Suppressor macrophage treated with lipopolysaccharide for 1 hour (primary cell): ENCODE data around the gene C14orf180.
A peak's percentile ranks its signal among the peaks of the same experiment; 100 is the strongest.
"Not testable (repeated sequence)": the region's sequence is repeated elsewhere in the genome, so short reads cannot be mapped to it uniquely, and the experiment has no call there.

Experiments
- DNase-seq, 3 donors: peaks; one replicate each; pipeline ENCODE4 v3.0.0-alpha.2; 2020 to 2022

The C14orf180 gene

GRCh38 chr14:104562606-104563005 is 17.0 kb upstream of the C14orf180 start:
- no peak for DNase-seq

DNA sequence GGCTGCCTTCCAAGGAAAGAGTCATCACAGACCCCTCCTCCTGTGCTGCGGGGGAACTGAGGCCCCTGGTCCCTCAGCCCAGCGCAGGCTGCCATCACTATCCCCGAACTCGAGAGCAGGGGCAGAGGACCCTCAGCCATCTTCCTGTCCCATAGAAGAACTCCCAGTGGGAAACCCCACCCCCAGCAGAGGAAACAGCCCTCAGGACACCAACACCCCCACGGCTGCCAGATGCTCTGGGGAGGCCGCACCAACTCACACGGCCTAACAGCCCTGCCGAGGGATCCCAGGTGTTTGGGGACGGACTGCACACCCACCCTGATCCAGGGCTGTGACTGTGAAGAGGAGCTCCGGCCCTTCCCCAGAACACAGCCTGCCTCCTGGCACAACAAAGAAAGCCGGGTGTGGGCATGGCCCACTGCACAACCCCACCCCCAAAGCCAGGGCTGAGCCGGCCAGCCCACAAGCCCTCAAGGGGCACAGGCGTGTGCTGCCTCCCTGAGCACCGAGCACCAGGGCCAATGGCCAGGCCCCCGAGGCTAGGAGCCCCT is 16.3 kb upstream of the C14orf180 start:
- DNase-seq: no peak

DNA sequence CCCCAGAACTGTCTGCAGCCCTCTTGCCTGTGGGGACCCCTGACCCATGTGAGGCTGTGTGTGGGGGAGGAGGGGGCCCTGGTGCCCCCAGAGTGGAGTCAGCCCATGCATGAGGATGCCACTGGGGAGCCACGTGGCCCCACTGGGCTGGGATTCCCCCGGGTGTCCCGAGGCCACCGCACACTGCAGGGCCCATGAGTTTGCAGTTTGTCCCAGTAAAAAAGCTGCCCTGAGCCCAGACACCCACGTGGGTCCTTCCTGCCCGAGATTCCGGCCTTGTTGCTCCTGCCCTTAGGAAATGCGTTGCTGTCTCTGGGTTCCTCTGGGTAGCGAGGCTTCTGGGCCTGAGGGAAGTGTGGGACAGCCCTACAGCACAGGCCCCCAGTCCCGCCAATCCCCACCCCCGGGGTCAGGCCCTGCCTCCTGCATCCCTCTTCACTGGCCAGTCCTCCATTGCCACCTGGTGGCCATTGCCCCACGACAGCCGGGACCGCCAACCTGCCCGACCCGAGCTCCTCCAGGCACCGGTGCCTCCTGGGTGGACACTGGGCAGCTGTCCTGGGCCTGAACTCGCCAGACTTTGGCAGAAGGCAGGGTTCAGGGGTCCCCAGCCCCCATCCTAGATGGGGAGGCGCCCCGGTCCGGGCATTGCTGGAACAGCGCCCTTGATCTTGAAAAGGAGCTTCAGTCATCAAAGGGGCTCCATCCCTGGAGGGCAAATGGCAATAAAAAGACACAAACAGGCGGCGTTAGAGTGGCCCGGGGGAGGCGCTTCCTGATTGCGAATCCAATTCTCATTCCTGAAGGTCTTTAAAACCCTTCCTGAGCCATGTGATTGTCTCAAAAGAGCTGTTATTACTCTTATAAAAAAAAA is 15.6 kb upstream of the C14orf180 start:
- DNase-seq: peak; percentile 61 to 81 (median 64)

DNA sequence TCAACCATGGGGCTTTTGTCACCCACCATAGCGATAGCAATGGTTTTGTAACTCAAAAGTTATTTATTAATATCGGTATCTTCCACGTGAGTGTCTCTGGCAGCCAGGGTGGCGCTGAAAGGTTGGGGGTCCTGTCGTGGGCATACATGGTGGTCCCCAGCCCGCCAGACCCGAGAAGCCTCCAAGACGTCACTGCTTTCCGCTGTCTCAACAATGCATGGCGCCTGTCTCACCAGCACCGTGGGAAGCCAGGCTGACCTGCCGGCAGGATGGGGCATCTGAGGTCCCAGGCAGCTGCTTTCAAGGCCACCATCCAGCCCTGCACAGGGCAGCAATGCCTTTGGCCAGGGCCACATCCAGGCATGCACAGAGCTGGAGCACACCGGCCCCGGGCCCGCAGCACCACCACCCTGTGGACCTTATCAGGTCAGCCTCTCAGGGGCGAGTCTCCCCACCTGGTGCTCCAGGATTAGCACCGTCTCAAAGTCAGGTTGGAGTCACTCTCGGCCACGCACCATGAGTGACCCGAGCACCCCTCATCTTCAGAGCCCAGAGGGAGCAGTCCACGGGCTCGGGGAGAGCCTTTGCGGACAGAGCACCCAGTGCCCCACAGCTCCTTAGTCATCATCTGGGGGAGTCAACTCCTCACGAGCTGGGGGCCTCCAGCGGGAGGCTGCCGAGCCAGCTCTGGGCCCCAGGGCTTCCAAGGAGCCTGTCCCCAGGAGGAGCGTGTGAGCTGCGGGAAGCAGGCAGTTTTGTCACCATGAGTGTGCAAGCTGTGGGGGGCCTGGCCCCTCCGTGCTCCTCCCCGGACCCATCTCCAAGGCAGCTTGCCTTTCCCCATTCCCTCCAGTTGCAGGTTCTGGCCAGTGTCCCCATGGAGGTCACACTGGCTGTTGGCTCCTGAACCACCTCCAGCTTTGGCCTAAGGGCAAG is 14.6 kb upstream of the C14orf180 start:
- DNase-seq: no peak

DNA sequence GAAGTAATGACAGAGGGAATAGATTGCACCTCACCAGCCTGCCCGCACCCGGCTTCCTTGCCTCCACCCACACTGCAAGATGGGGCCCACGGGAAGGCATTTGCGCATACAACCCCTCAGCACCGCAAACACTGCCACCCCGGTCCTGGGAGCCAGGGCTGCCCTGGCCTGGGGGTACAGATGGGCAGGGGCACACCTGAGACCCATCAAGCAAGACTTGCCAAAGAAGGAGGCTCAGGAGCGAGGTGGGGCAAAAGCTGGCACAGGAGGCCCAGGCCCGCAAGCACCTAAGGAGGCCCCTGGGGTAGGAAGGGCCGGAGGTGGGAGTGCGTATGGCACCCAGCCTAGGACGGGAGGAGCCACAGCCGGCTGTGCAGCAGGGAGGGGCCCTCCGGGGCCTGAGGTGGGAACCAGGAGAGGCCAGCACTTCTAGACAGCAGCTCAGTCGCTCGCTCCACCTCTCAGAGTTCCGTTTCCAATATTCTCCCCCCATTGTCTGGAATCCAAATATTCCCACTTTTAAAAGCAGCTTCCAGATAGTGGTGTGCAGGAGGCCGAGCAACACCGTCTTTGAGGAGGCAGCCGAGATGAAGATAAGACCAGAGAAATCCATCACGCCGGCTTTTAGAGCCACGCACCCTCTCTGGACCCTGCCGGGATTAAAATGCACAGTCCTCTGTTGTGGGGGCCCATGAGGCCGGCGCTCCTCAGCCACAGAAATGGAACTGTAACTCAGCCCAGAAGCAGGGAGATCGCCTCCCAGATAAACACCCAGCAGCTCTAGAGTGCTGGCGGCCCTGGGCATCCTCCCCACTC is 12.2 kb upstream of the C14orf180 start:
- DNase-seq: no peak

DNA sequence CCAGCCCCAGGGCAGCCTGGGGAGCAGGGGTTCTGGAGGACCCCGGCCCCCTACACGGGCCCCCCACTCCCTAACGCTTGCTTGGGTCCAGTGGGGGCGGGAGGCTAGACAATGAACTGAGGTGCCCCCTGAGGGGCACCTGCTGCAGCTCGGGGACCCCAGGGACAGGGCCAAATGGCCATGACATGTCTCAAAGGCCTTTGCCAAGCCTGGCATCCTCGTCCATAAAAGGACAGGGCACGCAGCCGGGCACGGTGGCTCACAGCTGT is 11.7 kb upstream of the C14orf180 start:
- DNase-seq: no peak

GRCh38 chr14:104568620-104569019 is 10.9 kb upstream of the C14orf180 start:
- DNase-seq: no peak

DNA sequence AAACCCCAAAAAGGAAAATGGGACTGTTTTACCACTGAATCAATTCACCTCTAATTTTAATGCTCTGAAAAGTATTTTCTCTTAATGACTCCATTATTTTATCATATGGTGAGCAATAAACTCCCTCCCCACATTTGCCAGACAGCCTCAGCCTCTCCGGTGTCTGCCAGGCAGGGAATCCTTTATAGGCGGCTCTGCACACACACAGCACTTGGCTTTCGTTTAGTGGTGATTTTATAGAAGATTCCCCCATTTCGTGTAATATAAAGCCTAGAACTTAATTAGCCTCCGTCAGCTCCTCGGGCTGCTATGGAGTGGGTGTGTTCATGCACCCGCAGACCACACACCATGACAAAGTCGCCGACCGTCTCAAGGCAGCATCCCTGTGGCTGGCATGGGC is 10.1 kb upstream of the C14orf180 start:
- DNase-seq: no peak

DNA sequence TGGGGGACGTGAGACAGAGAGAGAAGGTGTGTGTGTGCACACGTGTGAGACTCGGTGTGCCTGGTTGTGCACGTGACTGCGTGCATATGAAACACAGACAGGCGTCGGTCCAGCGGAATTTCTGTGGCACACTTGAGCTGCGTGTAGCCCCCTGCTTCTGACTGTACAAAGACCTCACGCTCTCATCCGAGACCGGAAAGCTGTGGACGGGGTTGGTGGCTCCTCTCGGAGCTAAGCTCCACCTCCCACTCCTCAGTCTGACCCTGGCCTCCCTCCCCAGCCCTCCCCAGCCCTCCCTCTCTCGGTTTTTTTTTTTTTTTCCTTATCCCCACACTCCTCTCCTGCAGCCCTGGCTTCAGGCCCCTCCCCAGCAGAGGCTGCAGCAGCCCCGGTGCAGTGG is 8.3 kb upstream of the C14orf180 start:
- no peak for DNase-seq

DNA sequence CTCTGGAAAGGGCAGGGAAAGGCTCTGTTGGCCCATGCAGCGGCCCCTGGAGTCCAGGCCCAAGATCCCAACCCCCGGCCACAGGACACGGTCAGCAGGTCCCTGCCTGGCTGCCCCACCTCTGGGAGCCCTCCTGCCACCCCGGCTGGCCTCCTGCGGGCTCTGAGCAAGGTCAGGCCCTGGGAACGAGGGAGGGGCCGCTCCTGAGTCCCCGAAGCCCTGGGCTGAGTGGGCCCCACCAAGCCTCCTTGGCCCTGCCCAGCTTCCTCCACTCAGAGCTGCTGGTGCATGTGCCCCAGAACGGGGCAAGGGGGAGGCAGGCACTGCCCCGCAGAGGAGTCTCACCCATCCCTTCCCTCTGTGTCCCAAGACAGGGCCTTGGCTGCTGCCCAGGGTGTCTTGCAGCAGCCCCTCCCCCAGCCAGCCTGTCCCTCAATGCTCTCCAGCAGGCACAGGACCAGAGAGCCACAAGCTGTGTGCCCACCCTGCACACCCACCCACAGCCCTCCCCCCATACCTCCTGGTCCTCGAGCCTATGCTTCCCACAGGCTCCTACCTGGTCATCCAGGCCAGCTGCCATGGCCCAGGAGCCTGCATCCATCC is 7.4 kb upstream of the C14orf180 start:
- no peak for DNase-seq

- DNase-seq: no peak
Observed at GRCh38 chr14:104572668-104573067, 6.9 kb upstream of the C14orf180 start.

DNA sequence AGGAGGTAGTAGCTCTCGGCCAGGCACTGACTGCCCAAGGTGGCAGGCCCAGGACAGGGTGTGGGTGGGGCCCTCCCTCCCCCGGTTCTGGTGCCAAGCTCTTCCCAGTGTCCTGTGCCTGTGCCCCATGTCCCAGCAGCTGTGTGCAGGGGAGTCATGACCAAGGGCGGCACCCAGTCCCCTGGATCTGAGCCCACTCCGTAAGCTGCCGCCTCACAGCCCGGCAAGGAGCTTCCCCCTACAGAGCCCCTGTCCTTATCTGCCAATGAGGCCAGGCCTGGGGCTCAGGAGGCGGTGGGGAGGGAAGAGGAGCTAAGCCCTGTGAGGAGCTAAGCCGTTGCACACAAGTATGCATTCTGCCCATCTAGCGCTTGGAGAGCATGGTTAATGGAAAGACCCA is 5.6 kb upstream of the C14orf180 start:
- DNase-seq: no peak

- no peak for DNase-seq
Observed at GRCh38 chr14:104574536-104574935, 5.0 kb upstream of the C14orf180 start.

DNA sequence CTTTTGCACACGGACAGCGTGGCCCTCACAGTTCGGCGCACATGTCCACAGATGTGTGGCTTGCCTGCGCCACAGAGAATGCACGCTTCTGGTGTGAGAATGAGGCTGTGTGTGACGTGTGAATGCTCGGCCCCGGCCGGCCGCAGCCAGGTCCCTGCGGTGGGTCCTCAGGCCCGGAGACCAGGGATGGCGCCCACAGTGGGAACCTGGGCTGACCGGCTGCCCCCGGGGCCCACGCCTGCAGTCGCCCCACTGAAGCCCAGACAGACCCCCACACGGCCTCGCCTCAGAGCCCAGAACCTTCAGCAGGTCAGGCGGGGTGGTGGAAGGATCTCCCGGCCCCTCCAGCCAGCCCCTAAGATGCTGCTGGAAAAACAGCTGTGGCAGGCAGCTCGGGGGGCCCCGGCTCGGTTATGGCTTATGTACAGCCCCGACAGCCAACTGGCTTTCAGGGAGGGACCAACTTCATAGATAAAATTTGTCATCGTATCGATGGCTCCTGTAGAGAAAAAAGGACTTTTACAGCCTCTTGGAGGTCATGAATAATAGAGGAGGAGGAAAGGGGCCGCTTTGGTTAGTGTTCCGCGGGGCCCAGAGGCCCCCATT is 4.5 kb upstream of the C14orf180 start:
- no peak for DNase-seq

DNA sequence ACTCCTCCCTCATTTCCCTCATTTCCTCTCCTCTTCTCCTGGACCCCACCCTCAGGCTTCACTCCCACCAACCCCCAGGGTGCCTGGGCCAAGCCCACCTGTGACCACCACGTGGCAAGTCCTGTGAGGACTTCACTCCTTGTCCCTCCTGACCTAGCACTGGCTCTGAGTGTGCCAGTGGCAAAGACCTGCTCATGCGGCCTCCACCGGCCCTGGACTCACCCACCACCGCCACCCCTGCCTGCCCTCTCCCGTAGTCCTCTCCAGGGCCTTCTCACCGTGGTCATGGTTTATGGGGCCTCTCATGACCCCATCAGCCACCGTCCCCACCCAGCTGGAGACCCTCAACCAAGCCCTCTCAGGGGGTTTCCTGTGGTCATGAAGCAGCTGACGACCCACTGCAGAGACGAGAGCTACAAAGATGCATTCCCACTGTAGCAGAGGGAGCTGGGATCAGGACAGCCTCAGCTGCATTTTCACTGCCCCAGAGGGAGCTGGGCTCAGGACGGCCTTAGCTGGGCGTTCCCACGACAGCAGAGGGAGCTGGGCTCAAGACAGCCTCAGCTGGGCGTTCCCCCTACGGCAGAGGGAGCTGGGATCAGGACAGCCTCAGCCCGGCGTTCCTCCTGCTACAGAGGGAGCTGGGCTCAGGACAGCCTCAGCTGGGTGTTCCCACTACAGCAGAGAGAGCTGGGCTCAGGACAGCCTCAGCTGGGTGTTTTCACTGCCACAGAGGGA is 3.2 kb upstream of the C14orf180 start:
- DNase-seq: no peak

DNA sequence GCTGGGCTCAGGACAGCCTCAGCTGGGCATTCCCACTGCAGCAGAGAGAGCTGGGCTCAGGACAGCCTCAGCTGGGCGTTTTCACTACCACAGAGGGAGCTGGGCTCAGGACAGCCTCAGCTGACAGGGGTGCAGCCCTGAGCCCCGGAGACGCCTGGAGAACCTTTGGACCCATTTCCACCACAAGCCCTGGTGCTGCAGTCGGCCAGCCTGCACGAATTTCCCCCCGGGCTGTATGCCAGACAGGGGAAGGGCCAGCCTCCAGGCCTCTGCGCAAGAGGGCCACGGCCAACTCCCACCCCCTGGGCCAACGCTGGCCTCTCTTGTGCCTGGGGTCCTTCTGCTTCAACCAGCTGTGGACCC is 2.6 kb upstream of the C14orf180 start:
- DNase-seq: no peak

DNA sequence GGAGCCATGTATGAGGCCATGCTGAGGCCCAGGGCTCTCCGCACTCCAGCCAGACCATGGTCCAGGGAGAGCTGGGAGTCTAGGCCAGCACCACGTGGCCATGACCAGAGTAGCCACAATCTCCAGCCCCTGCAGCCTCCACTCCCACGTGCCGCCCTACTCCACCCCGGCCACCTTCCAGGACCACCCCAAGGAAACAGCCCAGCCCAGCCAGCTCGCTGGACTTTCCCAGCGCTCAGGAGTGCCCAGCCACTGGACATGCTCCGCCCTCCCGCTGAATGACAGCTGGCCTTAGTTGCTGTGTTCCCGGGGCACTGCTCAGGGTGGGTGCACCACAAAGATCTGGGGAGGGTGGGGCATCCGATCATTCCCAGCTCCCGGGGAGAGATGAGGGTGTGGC is 2.1 kb upstream of the C14orf180 start:
- no peak for DNase-seq

GRCh38 chr14:104577847-104578301 is 1.7 kb upstream of the C14orf180 start:
- no peak for DNase-seq

DNA sequence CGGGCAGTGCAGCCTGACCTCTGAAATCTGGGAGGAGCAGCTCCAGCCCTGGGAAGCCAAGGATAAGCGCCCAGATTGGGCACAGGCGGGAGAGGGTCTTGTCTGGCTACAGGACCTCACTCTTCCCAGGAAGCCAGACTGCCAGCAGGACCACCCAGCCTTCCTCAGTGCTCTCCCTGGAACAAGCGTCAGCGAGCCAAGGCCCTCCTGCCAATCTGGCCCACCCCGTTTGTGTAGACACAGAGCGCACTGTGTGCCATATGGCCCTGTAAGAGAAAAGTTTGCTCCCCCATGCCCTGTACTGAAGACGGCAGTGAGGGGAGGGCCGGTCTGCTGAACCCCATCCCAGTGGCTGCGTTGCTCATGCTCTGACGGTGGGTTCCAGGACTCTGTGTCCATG is 1.2 kb upstream of the C14orf180 start:
- no peak for DNase-seq

DNA sequence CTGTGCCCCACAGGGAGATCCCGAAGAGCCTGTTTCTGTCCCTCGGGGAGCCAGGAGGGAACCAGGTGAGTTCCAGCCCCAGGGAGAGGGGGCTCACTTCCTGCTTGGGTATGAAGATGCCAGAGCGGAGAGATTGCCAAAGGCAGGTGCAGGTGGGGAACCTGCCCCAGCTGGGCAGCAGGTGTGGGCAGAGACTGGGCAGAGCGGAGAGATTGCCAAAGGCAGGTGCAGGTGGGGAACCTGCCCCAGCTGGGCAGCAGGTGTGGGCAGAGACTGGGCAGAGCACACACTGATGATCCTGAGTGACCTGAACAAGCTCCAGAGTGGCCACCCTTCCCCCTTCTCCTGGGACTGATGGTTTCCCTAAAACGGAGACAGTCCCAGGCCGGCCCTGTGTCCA is 375 bp downstream of the C14orf180 start:
- DNase-seq: not testable (repeated sequence)

DNA sequence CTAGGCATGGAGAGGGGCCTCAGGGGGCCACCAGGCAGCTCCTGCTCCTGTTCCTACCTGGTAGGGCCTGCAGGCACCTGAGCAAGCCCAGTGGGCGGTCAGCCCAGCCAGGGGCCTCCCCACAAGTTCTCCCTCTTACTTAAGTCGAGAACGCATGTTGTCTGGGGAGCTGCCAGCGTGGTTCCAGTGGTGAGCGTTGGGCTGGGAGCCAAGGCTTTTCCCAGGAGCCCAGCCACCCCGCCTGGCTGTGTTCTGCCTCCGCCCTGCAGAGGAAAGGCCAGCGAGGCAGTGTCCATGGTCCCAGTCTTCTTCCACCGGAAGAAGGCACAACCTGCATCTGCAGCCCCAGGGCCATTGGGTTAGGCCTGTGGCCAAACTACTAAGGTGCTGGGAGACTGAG is 1.4 kb downstream of the C14orf180 start:
- no peak for DNase-seq
